GM19328 (cell line): Measurements from ENCODE around the gene ARL6IP4.
A peak's percentile ranks its signal among the peaks of the same experiment; 100 is the strongest.
"Not testable (repeated sequence)": the region's sequence is repeated elsewhere in the genome, so short reads cannot be mapped to it uniquely, and the experiment has no call there.

Experiments
- ATAC-seq: cut with Tn5 transposase; IDR thresholded peaks from one replicate; pipeline ENCODE4 v1.9.1; 2021; ENCODE audit warnings: mild to moderate bottlenecking, moderate library complexity; ENCODE audit not compliant: unreplicated experiment

The ARL6IP4 gene

GRCh38 chr12:122980183-122981035, at the start of gene ARL6IP4:
TSS of gene ARL6IP4 (plus strand) at chr12:122980681. CDS start at chr12:122981140, 459 bp downstream.
- ATAC-seq, result peak; percentile 57

GRCh38 chr12:122932207-122932606, 48.3 kb upstream of the ARL6IP4 start:
- ATAC-seq, result no peak

- ATAC-seq, result no peak
Measured at GRCh38 chr12:122934722-122935121, 45.8 kb upstream of the ARL6IP4 start.

- ATAC-seq, result no peak
Measured at GRCh38 chr12:122935318-122935717, 45.2 kb upstream of the ARL6IP4 start.

GRCh38 chr12:122937622-122938091, 42.8 kb upstream of the ARL6IP4 start:
- ATAC-seq, result no peak

GRCh38 chr12:122939125-122939524, 41.4 kb upstream of the ARL6IP4 start:
- no peak for ATAC-seq

- ATAC-seq, result not testable (repeated sequence)
Measured at GRCh38 chr12:122941351-122941750, 39.1 kb upstream of the ARL6IP4 start.

- ATAC-seq, result no peak
Measured at GRCh38 chr12:122942637-122943036, 37.8 kb upstream of the ARL6IP4 start.

- ATAC-seq, result no peak
Measured at GRCh38 chr12:122943196-122943595, 37.3 kb upstream of the ARL6IP4 start.

- no peak for ATAC-seq
Measured at GRCh38 chr12:122944605-122945592, 35.6 kb upstream of the ARL6IP4 start.

- ATAC-seq, result no peak
Measured at GRCh38 chr12:122946690-122947341, 33.7 kb upstream of the ARL6IP4 start.

GRCh38 chr12:122947352-122947792, 33.1 kb upstream of the ARL6IP4 start:
- ATAC-seq, result no peak

- ATAC-seq, result no peak
Measured at GRCh38 chr12:122948605-122949004, 31.9 kb upstream of the ARL6IP4 start.

GRCh38 chr12:122949405-122949804, 31.1 kb upstream of the ARL6IP4 start:
- no peak for ATAC-seq

GRCh38 chr12:122949816-122950675, 30.4 kb upstream of the ARL6IP4 start:
- ATAC-seq, result no peak

GRCh38 chr12:122951406-122951805, 29.1 kb upstream of the ARL6IP4 start:
- no peak for ATAC-seq

- no peak for ATAC-seq
Measured at GRCh38 chr12:122951979-122952892, 28.2 kb upstream of the ARL6IP4 start.

- no peak for ATAC-seq
Measured at GRCh38 chr12:122955156-122955555, 25.3 kb upstream of the ARL6IP4 start.

- no peak for ATAC-seq
Measured at GRCh38 chr12:122956035-122956434, 24.4 kb upstream of the ARL6IP4 start.
